ENCODE results near the gene PPP2R2D.
"Not testable (repeated sequence)": the region's sequence is repeated elsewhere in the genome, so short reads cannot be mapped to it uniquely, and the experiment has no call there.

PPP2R2D gene

GRCh38 chr10:131979336-131979735 lies 78.5 kb downstream of the PPP2R2D start:
- FAIRE-seq: no peak

DNA sequence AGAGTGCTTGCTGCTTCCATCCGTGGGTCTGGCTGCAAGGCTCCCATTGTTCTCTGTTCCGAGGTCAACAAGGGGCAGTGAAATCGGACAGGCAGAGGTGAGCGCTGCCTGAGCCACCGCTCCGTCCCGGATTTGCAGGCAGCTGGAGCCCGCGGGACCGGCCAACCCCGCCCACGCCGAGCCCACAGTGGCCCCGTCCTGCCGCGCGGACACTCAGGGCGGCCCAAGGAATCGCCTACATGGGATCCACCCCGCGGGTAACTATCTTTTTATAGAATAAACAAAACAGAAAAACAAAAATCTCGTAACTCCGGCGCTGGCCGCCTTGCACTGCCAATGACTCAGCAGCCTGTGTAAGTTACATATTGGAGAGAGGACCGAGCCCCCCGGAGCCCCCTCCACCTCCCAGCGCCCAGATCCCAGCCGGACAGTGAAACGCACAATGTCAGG lies 79.0 kb downstream of the PPP2R2D start:
- FAIRE-seq: no peak

- FAIRE-seq: no peak
Observed at GRCh38 chr10:131980321-131980720, 79.5 kb downstream of the PPP2R2D start.

- no peak for FAIRE-seq
Observed at GRCh38 chr10:131980761-131981428, 80.1 kb downstream of the PPP2R2D start.

DNA sequence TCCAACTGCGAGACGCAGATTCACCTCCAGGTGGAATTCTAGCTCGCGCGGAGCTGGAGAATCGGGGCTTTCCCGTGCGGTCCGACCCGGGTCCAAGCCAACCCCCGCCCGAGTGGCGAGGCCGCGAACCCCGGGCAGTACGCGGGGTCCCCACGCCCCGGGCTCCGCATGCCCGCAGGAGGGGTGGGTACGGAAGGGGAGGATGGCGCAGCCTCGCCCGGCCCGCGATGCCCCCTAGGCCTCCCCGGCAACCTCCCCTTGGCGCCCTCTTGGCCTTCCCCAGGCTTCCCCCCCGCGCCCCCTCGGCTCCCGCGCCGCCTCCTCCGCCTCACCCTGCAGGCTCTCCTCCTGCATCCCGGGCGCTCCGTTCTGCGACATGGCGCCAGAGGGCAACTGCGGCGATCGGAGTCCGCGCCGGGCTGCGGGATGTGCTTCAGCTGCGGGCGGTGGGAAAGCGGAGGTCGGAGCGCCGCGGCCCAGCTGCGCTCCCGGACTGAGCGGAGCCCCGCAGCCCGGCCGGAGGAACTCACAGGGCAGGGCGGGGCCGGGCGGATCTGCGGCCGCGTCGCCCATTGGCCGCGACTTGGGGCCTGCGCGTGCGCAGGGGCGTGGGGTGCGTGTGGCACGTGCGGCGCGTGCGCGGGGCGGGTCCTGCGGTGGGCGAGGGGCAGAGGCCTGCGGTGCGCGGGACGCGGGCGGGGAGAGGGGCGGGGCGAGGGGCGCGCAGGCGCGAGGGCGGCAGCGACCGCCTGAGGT lies 80.8 kb downstream of the PPP2R2D start, which contains the start of gene BNIP3:
TSS of gene BNIP3 (minus strand) at position 495 of the 756 bp plus-strand sequence. CDS start at position 378, 117 bp downstream.
- FAIRE-seq: no peak

- FAIRE-seq: no peak
Observed at GRCh38 chr10:131982185-131982756, 81.5 kb downstream of the PPP2R2D start.

DNA sequence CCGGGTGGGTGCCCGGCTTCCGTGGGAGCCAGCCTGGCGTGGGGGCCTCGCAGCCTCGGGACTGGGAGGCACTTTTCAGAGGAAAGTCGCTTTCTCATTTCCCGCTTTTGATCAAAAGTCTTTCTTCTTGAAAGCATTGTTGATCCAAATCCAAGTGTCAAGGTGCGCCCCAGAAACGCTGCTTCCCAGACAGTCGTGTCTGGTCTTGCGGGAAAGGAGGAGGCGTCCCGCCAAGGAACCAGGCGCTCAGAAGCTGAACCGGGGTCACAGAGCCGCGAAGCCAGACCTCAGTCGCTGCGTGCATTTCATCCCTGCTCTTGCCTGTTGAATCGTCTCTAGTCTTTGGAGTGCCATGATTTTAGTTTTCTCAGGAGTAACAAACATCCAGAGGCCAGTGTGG lies 82.0 kb downstream of the PPP2R2D start:
- FAIRE-seq: no peak

DNA sequence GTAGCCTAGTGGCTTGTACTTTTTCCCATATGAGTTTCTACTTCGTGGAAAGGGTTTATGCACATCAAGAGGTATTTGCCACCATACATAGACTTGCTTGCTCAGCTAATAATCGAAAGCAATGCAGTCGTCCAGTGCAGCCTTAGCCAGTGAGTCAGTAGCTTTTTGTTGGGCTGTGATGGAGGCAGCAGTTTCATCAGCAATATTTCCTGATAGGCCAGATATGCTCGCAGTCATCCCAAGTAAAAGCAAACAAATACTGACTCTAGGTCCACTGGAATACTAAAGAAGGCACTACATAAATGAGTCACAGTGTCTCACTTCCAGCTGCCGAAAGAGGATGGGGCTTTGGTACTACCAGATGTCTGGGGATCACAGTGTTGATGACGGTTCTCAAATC lies 83.0 kb downstream of the PPP2R2D start:
- FAIRE-seq: no peak

- FAIRE-seq: not testable (repeated sequence)
Observed at GRCh38 chr10:131986851-131987250, 86.0 kb downstream of the PPP2R2D start.

- FAIRE-seq: not testable (repeated sequence)
Observed at GRCh38 chr10:131987301-131987700, 86.5 kb downstream of the PPP2R2D start.

- FAIRE-seq: not testable (repeated sequence)
Observed at GRCh38 chr10:131987786-131988185, 87.0 kb downstream of the PPP2R2D start.

- no peak for FAIRE-seq
Observed at GRCh38 chr10:131991726-131992125, 90.9 kb downstream of the PPP2R2D start.

- no peak for FAIRE-seq
Observed at GRCh38 chr10:131993275-131993674, 92.5 kb downstream of the PPP2R2D start.

DNA sequence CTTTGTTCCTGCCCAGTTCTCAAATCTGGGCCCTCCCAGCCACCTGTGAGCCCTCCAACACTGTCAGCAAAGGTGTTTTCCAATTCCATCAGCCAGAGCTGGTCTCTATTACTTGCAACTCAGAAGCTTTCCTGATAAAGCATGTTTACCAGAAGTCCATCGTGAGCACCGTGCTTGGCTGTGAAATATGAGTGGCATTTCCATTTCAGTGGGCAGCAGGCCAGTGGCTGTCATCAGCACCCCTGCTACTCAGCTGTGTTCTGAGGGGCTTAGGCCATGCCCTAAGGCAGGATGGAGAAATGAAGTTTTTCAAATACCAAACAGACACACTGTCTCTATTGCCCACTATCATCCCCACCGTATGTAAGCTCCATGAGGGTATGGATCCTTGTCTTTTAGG lies 93.6 kb downstream of the PPP2R2D start:
- FAIRE-seq: no peak

DNA sequence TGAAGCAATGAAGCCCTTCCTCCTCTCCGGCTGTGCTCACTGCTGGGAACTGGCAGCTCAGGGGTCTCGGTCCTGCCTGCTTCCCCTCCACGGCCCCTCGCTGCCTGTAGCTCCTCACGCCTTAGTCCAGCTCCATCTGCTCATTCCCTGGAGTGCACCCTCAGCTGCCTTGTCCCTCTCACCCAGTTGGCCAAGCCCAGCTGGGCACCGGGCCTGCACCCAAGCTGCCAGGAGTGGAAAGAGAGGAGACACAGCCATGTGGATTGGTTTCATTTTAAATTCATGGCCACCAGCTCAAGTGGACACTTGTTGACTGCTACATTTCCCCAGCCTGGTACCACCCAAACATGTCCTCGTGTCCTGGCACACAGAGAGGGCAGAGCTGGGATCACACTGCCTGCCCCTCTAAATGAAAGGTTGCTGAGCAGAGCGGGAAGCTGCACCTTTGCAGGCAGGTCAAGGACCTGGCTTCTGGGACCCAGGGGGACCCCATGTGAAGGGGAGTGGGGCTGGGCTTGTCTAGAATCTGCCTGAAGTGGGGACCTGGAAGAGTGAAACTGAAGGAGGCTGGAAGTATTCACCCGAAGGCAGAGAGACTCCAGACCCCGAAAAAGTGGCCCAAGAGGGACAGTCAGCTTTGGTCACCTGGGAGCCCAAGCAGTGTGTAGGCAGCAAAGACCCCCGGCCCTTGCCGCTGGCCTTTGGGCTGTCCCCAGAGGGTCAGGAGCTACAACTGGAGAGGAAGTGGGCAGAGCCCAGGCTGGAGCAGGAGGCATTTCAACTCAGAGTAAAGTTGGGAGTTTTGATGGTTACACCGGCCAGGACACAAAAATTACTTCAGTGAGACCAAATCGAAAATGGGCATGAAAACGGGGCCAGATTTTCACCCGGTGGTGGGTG lies 95.9 kb downstream of the PPP2R2D start:
- no peak for FAIRE-seq

DNA sequence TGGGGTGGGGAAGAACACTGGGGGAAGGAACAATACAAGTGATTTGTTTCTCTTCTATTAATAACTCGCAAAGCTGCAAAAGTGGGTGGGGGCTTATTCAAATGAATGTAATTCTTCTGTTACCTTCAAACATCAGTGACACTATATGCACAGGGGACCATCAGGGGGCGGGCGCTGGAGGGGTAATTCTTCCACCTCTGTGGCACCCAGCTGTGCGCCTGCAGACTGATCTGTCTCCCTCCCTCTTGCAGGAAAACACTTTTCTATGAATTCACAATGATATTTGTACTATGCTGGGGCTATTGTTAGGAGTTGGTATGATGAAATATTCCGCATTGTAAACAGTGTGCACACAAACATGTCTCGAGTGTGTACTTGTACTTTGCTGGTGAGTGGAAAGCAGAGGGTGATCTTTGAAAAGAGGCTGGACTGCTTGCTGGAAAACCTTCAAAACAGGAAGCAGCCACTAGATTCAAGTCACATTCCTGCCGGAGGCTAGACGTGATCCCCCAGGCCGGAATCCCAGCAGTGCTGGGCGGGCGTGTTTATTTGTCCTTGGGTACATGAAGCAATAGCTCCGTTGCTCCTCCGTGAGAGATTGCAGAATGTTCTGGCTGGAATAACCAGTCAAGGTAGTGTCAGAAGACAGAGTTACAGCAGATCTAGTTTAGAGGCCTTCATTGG lies 96.7 kb downstream of the PPP2R2D start:
- no peak for FAIRE-seq

GRCh38 chr10:131998050-131998844 lies 97.4 kb downstream of the PPP2R2D start:
- FAIRE-seq: no peak

GRCh38 chr10:131998845-131999681 lies 98.3 kb downstream of the PPP2R2D start:
- FAIRE-seq: no peak

- no peak for FAIRE-seq
Observed at GRCh38 chr10:132001238-132001972, 100.6 kb downstream of the PPP2R2D start.

- FAIRE-seq: no peak
Observed at GRCh38 chr10:132002004-132002403, 101.2 kb downstream of the PPP2R2D start.

All from A204.1 (cell line).